ENCODE measurements around the gene NR2F1.

Gene NR2F1

DNA sequence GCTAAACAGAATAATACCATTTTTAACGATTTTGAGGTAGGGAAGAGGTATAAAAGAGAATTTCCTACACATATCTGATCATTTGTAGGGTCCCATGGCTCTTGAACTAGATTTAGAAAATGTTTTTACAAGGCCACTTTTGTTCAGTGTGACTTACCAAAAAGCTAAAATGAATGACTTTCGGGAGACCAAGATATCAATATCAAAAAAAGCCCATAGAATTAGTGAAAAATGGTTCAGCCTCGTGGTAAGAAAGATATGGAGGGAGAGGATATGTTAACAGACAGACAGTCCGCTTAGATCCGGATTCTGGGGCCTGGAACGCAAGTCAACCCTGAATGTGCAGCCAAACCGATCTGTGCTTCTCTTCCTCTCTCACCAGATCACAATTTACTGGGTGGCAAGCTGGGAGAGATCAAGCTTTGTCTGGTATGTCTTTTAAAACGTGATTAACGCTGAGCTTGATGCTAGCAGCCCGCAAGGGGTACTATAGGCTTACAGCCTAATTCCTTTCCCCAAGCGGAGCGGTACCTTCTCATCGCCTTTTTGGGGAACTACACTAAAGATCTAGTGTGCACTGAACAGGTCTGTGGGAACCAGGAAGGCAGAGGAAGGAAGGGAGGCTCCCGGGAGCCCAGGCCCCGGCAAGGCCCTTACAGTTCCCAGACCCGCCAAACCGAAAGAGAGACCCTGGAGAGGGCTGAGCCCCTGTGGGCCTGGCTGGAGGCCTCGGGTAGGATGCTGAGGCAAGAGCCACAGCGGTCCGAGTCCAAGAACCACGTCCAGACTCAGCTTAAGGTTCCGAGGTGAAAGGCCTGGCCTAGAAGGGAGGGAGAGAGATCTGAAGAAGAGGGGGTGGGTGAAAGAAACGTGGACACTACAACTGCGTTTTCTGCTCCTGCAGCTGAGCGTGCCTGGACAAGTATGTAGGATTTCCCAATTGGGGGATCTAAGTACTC, 4.9 kb upstream of the NR2F1 start:
- DNase-seq: no peak

DNA sequence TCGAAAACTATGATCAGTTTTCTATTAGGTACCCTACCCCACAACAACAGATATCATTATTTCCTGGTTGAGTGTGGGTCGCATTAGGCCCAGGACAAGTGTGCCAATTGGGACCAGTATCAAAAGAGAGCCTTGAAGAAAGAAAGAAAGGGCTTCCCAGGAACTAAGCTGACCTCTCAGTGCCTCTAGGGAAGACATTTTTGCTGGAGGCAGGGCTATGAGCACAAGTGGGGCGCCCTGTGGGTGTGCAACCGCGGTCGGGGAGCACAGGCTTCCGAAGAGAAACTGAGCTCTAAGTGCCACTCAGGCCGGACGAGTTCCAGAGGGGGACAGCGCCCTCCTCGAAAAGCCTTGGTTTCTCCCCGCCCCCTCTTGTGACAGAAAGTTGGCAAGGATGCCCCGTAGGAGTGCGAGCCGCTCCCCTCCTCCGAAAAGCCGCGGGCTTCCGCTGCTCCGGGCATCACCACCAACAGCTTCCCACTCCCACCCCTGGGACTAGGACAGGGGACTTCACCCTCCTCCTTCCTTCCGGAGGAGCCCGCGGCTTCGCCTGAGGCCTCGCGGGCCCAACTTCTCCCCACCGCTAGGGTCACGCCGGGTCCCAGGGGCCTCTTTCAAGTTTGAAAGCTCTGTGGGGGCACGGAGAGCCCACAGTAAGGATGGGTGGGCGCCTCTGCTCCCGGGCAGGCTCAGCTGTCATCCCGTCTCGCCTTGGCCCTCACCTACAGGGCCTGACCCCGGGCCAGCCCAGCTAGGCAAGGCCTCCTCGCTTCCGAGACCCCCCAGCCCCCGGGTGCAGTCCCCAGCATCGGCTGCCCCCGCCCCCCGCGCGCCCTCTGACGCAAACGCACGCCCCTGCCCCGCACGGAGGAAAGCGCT, 4.0 kb upstream of the NR2F1 start:
- no peak for DNase-seq

DNA sequence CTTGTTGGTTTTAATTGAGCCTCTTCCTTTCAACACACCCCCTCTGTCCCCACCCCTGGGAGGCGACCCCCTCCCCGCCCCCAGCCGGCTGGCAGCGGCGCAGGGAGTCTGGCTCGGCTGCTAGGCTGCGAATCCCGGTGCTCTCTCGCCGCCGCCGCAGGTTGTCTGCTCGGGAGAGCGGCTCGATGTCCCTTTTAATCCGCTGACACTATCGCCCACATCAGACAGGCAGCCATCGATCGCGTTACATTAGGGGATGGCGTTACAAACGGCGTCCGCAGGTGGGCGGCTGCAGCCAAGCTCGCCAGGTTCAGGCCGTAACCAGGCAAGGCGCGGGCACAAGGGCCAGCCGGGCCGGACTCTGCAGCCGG, 3.3 kb upstream of the NR2F1 start:
- DNase-seq: no peak

DNA sequence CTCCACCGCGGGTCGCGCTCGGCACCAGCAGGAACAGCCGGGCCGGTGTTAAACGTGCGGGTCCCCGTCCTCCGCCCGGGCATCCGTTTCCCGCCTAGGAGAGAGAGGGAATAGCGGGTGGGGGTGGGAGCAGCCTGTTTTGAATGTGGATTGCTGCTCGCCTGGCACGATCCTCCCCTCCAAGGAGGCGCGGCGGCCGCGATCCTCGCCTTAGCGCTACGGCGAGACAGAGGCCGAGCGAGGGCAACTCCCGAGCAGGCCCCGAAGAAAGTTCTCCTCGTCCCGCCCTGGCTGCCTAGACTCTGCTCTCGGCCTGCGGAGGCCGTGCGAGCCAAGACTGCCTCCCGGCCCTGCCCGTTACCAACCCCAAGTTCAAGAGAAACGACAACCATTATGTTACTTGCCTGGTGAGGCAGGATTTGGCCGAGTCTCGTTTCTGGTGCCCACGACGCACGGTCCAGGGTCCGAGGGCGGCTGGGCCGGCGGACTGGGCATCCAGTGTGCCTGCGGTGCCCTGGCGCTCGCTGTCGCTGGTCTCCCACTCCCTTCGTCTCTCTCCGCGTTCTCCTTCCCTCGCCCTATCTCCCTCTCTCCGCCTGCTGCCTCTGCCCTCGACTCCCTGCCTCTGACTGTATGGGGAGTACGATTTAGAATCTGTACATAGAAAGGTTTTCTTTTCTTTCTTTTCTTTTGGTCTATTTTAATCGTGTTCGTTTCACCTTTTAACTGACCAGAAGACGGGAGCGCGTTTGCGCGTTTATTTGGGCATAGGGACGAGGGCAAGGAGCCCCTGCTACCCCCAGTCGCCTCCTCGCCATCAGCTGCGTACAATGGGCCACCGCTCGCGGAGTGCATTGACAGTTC, 2.7 kb upstream of the NR2F1 start:
- no peak for DNase-seq

DNA sequence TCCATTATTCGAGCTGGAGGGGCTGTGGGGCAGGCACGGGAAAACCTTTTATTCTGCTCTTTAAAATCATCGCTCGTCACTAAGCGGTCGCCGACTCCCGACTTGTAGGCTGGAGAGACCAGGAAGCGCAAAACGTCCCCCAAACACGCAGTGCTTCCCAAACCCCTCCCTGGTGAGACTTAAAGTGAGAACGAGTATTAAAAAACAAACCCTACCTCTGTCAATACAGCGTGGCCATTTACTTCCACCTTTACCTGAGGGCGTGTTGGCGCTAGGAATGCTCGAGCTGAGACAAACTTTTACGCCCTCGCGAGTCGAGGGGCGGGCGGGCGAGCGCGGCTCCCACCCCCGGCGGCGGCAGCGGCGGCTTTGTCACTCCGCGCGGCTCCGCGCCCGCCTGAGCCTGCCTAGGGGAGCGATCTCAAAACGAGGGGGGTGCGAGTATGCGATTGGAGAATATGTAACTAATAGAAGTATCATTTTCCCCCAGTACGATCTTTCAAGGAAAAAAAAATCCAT, 2.0 kb upstream of the NR2F1 start, which contains the start of gene NR2F1-AS1:
TSS of gene NR2F1-AS1 (minus strand) at position 293 of the 519 bp plus-strand sequence.
- no peak for DNase-seq

DNA sequence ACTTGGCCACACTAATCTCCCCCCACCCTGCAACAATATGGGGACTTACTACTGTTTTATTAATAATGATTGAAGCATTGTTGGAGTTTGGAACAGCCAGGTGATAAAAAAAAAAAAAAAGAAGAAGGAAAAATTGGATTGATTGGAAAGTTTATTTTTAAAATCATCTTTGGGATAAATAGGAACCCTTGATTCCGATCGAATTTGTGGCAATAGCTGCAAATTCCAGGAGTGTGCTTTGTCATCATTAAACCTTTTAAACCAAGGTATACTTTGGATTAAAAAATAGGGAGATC, 907 bp upstream of the NR2F1 start:
- no peak for DNase-seq

DNA sequence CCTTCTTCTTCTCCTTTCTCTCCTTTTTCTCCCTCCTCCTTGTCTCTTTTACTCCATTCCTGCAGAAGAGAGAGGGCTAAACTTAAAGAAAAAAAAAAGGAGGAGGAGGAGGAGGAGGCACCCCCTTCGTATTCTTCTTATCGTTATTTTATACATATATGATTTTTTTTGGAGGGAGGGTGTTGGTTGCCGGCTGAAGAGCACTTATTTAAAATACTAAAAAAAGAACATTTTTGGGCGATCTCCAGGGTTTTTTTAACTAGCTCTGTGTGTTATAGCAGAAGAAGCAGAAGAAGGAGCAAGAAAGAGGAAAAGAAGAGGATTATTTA, 381 bp downstream of the NR2F1 start:
- DNase-seq: no peak

DNA sequence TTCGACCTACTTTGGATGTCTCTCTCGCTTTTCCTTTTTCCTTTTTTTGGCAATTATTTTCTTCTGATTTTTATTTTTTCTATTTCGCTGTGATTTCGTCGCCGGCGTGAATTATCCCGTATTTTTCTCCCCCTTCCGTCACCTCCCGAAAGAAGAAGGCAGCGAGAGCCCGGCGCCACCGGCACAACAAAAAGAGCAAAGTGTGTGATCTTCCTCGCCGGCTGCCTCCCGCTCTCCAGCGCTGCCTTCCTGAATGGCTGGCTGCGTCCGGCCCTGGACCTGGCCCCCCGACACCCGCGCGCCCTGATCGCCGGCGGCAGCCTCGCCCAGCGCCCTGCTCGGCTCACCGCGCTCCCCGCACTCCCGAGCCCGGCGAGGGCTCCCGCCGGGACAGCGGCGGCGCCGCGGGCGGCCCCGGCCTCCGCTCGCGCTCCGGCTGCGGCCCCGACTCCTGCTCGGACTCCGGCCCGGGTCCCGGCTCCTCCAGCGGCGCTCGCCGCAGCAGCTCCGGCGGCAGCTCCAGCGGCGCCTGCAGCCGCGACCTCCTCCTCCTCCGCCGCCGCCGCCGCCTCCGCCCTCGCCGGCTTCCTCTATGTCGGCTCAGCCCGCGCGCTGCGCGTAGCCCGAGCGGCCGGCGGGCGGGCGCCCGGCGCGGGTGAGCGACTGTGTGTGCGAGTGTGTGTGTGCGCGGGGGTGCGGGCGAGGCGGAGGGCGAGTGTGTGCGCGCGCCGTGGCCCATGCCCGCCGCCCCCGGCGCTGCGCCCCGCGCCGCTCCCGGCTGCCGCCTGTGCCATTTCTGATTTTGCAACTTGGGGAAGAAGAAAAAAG, 960 bp downstream of the NR2F1 start:
- DNase-seq: peak; percentile 38

DNA sequence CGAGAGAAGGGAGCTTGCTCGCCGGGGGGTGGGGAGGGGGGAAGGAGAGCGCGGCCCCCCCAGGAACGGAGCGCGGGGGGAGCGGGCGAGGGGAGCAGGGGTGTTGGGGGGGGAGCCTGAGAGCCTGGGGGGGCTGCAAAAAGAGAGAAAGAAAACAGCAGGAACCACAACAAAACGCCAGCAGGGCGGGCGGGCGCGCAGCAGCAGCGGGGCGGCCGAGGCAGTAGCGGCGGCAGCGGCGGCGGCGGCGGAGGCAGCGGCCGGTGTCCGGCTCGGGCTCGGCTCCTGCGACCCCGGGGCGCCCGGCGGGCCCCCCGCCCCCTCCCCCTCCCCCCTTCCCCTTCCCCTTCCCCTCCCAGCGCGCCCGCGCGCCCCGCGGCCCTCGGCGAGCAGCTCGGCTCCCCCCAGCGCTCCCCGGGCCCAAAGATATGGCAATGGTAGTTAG, 1.6 kb downstream of the NR2F1 start:
- no peak for DNase-seq

DNA sequence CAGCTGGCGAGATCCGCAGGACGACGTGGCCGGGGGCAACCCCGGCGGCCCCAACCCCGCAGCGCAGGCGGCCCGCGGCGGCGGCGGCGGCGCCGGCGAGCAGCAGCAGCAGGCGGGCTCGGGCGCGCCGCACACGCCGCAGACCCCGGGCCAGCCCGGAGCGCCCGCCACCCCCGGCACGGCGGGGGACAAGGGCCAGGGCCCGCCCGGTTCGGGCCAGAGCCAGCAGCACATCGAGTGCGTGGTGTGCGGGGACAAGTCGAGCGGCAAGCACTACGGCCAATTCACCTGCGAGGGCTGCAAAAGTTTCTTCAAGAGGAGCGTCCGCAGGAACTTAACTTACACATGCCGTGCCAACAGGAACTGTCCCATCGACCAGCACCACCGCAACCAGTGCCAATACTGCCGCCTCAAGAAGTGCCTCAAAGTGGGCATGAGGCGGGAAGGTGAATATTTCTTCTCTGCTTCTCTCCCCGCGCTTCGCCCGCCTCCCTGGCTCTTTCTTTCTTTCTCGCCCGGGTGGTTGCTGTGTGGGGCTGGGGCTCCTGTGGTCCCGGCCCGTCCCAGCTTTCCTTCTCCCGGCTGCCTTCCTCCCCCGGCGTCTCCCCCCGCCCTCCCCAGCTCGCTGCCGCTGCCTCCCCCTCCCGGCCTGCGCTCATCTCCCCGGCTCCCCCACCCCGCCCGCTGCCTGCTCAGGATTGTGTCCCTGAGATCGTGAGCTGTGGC, 2.2 kb downstream of the NR2F1 start:
- DNase-seq: no peak

DNA sequence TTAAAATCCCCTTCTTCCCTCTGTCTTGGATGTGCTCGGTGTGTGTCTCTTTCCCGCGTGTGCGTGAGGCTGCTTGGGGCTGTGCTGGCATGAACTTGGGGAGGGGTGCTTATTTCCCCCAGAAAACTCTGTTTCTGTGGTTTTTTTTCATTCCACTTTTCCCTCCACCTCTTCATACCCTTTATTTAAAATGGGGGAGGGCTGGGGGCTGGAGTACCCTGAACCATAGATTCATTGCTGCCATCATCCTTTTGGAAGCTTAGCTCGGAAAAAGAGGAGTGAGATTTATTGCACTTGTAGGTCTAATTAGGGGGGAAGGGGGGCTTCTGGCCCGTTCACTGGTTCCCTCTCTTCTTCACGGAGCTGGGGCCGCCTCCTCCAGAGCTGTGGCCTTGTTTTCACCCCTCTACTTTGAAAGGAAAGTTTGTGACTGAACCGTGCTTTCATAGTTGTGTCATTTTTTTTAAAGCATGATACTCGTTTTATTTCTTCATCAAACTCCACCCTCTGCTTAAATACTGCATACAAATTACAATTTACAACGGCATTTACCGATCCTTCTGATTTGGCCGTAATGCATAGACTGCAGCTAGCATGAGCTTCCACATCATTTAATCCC, 2.9 kb downstream of the NR2F1 start:
- DNase-seq: no peak

DNA sequence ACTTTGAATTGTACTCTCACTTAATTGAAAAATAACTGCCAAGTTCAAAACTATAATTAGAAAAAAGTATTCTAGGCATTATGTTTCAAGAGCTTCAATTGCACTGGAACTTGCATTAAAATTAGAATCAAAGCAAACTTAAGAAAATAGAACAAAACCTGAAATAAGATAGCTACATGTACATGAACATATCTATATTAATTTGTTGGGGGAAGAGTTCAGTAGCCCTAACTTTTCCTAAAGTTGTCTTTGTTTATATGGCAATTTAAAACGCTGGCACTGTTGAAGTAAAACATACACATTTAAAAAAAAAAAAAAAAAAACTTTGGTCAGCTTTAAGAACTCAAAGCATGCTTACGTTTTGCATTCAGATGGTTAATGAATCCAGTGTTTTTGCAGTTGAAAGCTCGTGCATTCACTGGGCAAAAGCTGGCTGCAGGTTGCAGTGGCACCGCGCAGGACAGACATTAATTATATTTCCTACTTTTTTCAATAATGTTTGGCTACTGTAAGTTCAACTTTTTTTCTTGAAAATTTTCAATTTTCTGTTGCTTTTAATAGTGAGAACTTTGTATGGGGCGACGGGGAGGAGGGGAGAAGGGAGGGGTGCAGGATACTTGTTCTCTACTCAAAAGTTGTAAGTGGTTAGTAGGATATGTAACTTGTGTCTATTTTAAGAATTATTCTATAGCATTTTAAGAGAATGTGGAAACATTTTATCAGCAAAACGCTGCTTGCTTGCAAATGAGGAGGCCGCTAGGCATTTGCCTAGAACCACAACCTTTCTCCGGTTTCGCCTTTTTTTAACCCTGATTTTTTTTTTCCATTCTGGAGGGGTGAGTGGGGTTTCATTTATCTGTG, 3.9 kb downstream of the NR2F1 start:
- no peak for DNase-seq

DNA sequence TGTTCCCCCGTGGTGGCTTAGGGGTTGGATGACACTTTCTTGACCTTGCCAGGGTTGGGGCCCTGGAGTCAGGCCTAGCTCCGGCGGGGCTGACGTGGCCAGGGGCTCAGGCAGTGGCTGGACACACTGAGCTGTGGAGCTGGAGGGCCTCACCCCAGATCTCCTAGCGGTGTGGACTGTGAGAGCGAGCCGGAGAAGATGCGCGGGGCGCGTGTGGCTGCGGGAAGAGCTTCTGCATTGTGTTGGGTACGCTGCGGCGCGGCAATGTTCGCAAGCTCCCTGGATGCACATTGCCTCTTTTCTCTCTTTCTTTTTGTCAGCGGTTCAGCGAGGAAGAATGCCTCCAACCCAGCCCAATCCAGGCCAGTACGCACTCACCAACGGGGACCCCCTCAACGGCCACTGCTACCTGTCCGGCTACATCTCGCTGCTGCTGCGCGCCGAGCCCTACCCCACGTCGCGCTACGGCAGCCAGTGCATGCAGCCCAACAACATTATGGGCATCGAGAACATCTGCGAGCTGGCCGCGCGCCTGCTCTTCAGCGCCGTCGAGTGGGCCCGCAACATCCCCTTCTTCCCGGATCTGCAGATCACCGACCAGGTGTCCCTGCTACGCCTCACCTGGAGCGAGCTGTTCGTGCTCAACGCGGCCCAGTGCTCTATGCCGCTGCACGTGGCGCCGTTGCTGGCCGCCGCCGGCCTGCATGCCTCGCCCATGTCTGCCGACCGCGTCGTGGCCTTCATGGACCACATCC, 4.8 kb downstream of the NR2F1 start:
- DNase-seq: no peak

DNA sequence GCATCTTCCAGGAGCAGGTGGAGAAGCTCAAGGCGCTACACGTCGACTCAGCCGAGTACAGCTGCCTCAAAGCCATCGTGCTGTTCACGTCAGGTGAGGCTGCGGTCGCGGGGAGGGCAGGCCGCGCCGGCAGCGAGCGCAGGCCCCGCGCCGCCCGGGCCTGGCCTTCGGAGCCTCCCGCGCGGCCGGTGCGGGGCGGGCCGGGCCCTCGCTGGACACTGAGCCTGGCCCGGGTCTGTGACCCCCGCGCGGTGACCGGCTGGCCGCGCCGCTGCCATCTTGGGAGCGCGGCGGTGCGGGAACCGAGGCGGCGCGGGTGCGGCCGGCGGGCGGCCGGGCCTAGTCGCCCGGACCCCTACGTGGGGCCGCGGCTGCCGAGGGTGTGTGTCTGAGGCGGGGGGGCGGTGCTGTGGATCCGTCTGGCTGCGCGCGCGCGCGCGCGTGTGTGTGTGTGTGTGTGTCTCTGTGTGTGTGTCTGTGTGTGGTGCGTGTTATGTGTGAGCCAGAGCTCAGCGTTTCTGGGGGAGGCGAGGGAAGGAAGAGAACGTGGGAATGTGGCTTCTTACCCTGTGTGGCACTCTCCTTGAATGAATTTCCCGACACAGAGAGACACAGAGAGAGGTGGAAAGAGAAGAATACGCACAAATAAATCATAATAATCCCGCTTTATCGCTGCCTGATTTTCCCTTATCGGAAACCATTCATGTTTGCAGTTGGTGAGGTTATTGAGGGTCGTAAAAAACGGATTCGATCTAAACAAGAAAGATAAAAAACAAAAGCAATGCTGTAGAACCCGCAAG, 5.5 kb downstream of the NR2F1 start:
- no peak for DNase-seq

DNA sequence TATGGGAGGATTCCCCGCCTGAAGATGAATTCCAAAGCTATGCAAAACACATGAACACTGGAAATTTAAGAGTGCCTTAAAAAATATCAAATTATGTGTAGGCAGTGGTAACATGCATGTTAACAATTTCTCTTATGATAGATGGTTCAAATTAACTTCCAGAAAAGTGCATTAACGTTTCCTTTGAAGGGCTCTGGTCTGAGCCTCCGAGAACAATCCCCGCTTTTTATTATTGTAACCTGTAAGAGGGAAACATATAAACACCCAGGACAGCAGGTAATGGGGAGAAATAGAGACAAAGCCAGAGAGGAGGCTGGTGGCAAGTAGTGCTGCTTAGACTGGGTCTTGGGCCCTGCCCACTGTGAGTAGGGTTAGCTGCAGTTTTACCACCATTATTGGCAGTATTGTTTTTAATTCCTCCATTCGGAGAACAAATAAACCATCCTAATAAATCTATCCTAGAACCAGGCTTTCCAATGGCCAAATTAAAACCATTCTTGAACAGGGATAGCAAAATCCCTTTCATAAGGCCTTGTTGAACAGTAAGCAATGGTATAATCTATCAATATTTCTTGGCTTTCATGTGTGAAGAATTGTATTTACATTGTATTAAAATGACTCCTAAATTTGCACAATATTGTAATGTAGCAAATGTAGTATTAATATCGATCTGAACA, 6.3 kb downstream of the NR2F1 start:
- DNase-seq: no peak

DNA sequence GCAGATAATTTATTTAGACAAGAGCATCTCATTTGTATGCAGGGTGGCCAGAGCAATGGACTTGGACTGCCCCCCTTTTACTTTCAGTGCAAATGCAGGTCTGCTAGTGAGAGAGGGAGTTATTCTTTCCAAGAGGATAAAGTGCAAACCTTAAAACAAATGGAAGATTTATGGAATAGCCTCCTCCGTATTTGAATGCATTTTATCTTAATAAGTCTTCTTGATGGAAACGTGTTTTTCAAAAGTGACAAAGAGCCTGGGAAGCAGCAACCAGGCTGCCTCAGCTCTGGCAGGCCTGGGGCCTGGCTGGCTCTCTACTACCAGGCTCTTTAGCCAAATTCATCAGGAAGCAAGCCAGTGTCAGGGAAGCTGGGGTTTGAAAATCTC, 6.8 kb downstream of the NR2F1 start:
- no peak for DNase-seq

DNA sequence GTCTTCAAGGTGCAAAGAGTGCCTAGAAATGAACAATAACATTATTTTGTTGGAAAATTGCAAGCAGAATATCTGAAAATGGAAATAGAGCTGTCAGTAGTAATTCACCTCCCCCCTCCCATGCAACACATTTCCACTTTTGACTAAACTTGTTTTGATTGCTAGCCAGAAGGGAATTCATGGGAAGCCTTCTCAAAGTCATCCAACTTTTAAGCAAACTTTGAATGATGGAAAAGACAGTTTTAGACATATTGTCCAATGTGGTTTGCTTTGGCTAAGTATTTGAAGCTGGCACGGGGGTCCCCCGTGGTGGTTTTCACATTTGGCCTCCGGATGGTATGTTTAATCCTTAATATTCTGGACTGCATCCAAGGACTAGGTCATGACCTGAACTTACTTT, 7.5 kb downstream of the NR2F1 start:
- no peak for DNase-seq

Data from inflammatory macrophage treated with lipopolysaccharide for 4 hours (primary cell).